Esophagus muscularis mucosa (tissue), 4 donors: ENCODE measurements around the gene NUP214. TPM values are rescaled to one million over a fixed set of nuclear protein-coding genes. Genes with fewer than 3 reads are reported as not detected.

Experiments used
- DNase-seq: peaks from one replicate; pipeline ENCODE4 v3.0.0-alpha.2; 2017; ENCODE audit errors: extremely low spot score
- H3K27ac ChIP-seq, 4 donors: fragments of 200-600 bp; sonication (generic); replicated peaks in 1 of 4; 1 replicate in 3 of 4; 2 replicates in 1 of 4; pipeline ENCODE4 v1.5.1; 2016 to 2019; ENCODE audit warnings: mild to moderate bottlenecking in 1 of 4
- H3K27me3 ChIP-seq, 4 donors: fragments of 200-600 bp; sonication (generic); one replicate each; pipeline versions ENCODE4 v1.5.1 to v1.6.0; 2016 to 2019
- H3K36me3 ChIP-seq, 4 donors: fragments of 200-600 bp; sonication (generic); one replicate each; pipeline ENCODE4 v1.5.1; 2016 to 2019
- H3K4me1 ChIP-seq, 4 donors: fragments of 200-600 bp; sonication (generic); one replicate each; pipeline ENCODE4 v1.5.1; 2016 to 2019
- H3K4me3 ChIP-seq, 4 donors: fragments of 200-600 bp; sonication (generic); 1 replicate in 2 of 4; 2 replicates in 2 of 4; pipeline ENCODE4 v1.5.1; 2016 to 2019; ENCODE audit warnings: mild to moderate bottlenecking in 4 of 4, moderate library complexity in 1 of 4
- H3K9me3 ChIP-seq, 4 donors: fragments of 200-600 bp; sonication (generic); 1 replicate in 3 of 4; 2 replicates in 1 of 4; pipeline ENCODE4 v1.5.1; 2016 to 2019
- EP300 ChIP-seq: sonication (generic); formaldehyde crosslinking; IDR thresholded peaks from one replicate; pipeline ENCODE4 v1.6.1; 2017; ENCODE audit warnings: antibody characterized with exemption
- POLR2A ChIP-seq: fragments of 450-650 bp; IDR thresholded peaks from one replicate; pipeline ENCODE4 v1.6.1; 2017; ENCODE audit warnings: antibody characterized with exemption, moderate library complexity, mild to moderate bottlenecking, low read depth
- POLR2AphosphoS5 ChIP-seq, 2 donors: sonication (generic); formaldehyde crosslinking; IDR thresholded peaks; one replicate each; pipeline ENCODE4 v1.6.1; 2017; ENCODE audit warnings: antibody characterized with exemption in 2 of 2
- WGBS: methylation state at CpG from one replicate; pipeline ENCODE4 v1.1.5; 2018; 5-methylcytosine and 5-hydroxymethylcytosine counted together
- intact Hi-C: fragments of 100-400 bp; cut with DNase I; formaldehyde crosslinking; loops from one replicate; pipeline ENCODE4 v1.15.1; 2023
- total RNA-seq, 4 donors: library from RNA; depleted of rRNA; stranded (reverse); fragments of >200 nt; gene quantifications; one replicate each; pipeline versions ENCODE4 v1.1.0 to v1.2.1, GENCODE V29; 2016
- TF ChIP-seq, protein P1 (sequence below), 3 experiments: fragments of 200-600 bp in 2 of 3; fragments of 450-650 bp in 1 of 3; sonication (generic) in 2 of 3; IDR thresholded peaks; one replicate each; pipeline ENCODE4 v1.5.1; 2017 to 2019; ENCODE audit warnings: antibody characterized with exemption in 3 of 3, mild to moderate bottlenecking in 2 of 3, moderate library complexity in 1 of 3

The NUP214 gene
- total RNA-seq, 4 donors from 2014 or later: 26.4 to 36.2 (median 28.7) TPM

DNA sequence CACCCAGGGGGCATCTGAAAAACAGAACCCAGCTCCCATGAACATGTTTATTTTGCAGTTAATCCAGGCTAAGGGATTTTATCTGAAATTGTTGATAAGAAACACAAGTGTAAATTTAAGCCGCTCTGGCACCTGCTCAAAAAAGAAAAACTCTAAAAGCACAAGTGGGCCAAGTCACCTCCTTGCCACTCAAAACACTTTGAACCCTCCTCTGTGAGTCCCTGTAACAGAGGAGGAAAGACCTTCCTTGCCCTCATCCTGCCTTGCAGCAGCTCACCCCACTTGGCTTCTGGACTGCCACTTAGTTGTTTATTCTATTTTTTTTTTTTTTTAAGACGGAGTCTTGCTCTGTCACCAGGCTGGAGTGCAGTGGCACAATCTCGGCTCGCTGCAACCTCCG, 111.4 kb downstream of the NUP214 start:
- TF ChIP-seq EP300 (no peak), POLR2A (no peak), POLR2AphosphoS5 (IDR thresholded peaks at IDR 0.05) (no peak)
- TF ChIP-seq, protein P1, sequence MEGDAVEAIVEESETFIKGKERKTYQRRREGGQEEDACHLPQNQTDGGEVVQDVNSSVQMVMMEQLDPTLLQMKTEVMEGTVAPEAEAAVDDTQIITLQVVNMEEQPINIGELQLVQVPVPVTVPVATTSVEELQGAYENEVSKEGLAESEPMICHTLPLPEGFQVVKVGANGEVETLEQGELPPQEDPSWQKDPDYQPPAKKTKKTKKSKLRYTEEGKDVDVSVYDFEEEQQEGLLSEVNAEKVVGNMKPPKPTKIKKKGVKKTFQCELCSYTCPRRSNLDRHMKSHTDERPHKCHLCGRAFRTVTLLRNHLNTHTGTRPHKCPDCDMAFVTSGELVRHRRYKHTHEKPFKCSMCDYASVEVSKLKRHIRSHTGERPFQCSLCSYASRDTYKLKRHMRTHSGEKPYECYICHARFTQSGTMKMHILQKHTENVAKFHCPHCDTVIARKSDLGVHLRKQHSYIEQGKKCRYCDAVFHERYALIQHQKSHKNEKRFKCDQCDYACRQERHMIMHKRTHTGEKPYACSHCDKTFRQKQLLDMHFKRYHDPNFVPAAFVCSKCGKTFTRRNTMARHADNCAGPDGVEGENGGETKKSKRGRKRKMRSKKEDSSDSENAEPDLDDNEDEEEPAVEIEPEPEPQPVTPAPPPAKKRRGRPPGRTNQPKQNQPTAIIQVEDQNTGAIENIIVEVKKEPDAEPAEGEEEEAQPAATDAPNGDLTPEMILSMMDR (IDR thresholded peaks at IDR 0.05): no peak
- peaks cover 27 to 43% (median 33%) of the 10 kb centered on the region in 4 donors for H3K36me3 ChIP-seq
- no peaks in the 10 kb centered on the region for H3K9me3 ChIP-seq
- H3K27me3 ChIP-seq: no peaks in the 10 kb centered on the region
- no peak overlapping the region for H3K4me3 ChIP-seq
- intact Hi-C loops: no loop called here
- DNase-seq: no peak
- no peak overlapping the region for H3K27ac ChIP-seq
- WGBS: 97% methylated on average over 5 of the region's 5 CpGs
- H3K4me1 ChIP-seq: peaks cover 15 to 21% (median 18%) of the 10 kb centered on the region in 4 donors

GRCh38 chr9:131237291-131237690, 111.9 kb downstream of the NUP214 start:
- intact Hi-C loops: no loop called here
- 53% methylated on average over 7 of the region's 7 CpGs for WGBS

DNA sequence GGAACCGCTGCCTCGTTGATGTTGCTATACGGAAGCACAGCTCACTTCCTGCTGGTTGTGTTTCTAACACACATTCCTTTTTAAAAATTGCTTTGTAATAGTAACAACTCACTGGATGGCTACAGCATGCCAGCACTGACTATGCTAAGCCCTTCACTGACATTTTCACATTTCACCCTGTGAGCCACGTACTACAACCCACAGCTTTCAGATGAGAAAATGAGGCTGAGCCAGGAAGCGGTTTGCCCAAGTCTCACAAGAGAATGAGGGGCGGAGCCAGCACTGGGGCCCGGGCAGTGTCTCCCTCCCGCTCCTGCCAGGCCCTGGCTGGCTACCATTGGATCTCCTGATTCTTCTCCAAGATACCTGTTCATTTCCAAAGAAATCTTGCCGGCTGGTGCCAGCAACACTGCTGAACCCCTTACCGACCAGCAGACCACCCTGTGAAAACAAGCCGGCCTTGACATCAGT, 112.6 kb downstream of the NUP214 start:
- Histone ChIP-seq H3K27me3 (no peaks in the 10 kb centered on the region), H3K4me1 (peaks cover 15 to 21% (median 18%) of the 10 kb centered on the region in 4 donors), H3K4me3 (peak overlapping the region in 3 of 4 donors; percentile 8 to 21 (median 9)), H3K9me3 (no peaks in the 10 kb centered on the region), H3K27ac (peak overlapping the region; percentile 26 to 52 (median 34)), H3K36me3 (peaks cover 19 to 31% (median 22%) of the 10 kb centered on the region in 4 donors)
- intact Hi-C loops: no loop called here
- WGBS: 23% methylated on average over 11 of the region's 11 CpGs
- no peak for TF ChIP-seq POLR2A
- TF ChIP-seq, protein P1 (IDR thresholded peaks at IDR 0.05): no peak
- TF ChIP-seq EP300: no peak
- TF ChIP-seq POLR2AphosphoS5 (IDR thresholded peaks at IDR 0.05): peak in 1 of 2 donors; percentile 40
- DNase-seq: no peak

More at GRCh38 chr9:131237291-131237690, 111.9 kb downstream of the NUP214 start:
- H3K4me3 ChIP-seq: no peak overlapping the region
- no peaks in the 10 kb centered on the region for H3K9me3 ChIP-seq
- H3K36me3 ChIP-seq: peaks cover 25 to 37% (median 28%) of the 10 kb centered on the region in 4 donors
- H3K27me3 ChIP-seq: no peaks in the 10 kb centered on the region
- TF ChIP-seq, protein P1 (IDR thresholded peaks at IDR 0.05): no peak
- TF ChIP-seq POLR2A (no peak), POLR2AphosphoS5 (IDR thresholded peaks at IDR 0.05) (no peak), EP300 (no peak)
- no peak overlapping the region for H3K27ac ChIP-seq
- no peak for DNase-seq
- H3K4me1 ChIP-seq: peaks cover 15 to 21% (median 18%) of the 10 kb centered on the region in 4 donors

- Histone ChIP-seq H3K27me3 (no peaks in the 10 kb centered on the region), H3K4me1 (peaks cover 15 to 21% (median 18%) of the 10 kb centered on the region in 4 donors), H3K4me3 (peak overlapping the region in 3 of 4 donors; percentile 8 to 21 (median 9)), H3K9me3 (no peaks in the 10 kb centered on the region), H3K27ac (peak overlapping the region; percentile 26 to 52 (median 34)), H3K36me3 (peaks cover 13 to 25% (median 17%) of the 10 kb centered on the region in 4 donors)
- no peak for DNase-seq
- intact Hi-C loops: no loop called here
- WGBS: 35% methylated on average over 14 of the region's 23 CpGs
- TF ChIP-seq POLR2AphosphoS5 (IDR thresholded peaks at IDR 0.05): no peak
- no peak for TF ChIP-seq EP300
Observed at GRCh38 chr9:131238402-131239021, 113.1 kb downstream of the NUP214 start.

- 86% methylated on average over 19 of the region's 23 CpGs for WGBS
- DNase-seq: no peak
Observed at GRCh38 chr9:131239161-131239975, 114.0 kb downstream of the NUP214 start.

More at GRCh38 chr9:131239161-131239975, 114.0 kb downstream of the NUP214 start:
- TF ChIP-seq, protein P1 (IDR thresholded peaks at IDR 0.05): no peak
- TF ChIP-seq POLR2AphosphoS5 (IDR thresholded peaks at IDR 0.05) (no peak), POLR2A (no peak), EP300 (no peak)
- Histone ChIP-seq H3K27me3 (no peaks in the 10 kb centered on the region), H3K27ac (no peak overlapping the region), H3K4me1 (peaks cover 15 to 21% (median 18%) of the 10 kb centered on the region in 4 donors), H3K9me3 (no peaks in the 10 kb centered on the region), H3K36me3 (peaks cover 5 to 17% (median 9%) of the 10 kb centered on the region in 4 donors), H3K4me3 (no peak overlapping the region)
- intact Hi-C loops: no loop called here
